Right renal cortex interstitium (tissue), 3 donors: ENCODE data around the gene P4HA1. TPM values are rescaled to one million over a fixed set of nuclear protein-coding genes. Genes with fewer than 3 reads are reported as not detected.
A peak's percentile ranks its signal among the peaks of the same experiment; 100 is the strongest.

Source experiments
- DNase-seq, 3 donors: peaks; one replicate each; pipeline ENCODE4 v3.0.0-alpha.2; 2013; ENCODE audit warnings: low read depth in 3 of 3, low spot score in 2 of 3
- polyA plus RNA-seq, 3 donors: library from polyadenylated mRNA; unstranded; fragments of 120-200 nt; gene quantifications; one replicate each; pipeline ENCODE4 v1.2.1, GENCODE V29; 2013; ENCODE audit not compliant: insufficient read length in 3 of 3

Gene P4HA1
- polyA plus RNA-seq, 3 donors, result 78.1 to 104 (median 93.6) TPM

GRCh38 chr10:73095481-73096021, 1.1 kb downstream of the P4HA1 start:
- DNase-seq, result peak; percentile 63 to 71 (median 67)

- DNase-seq, result no peak
Observed at GRCh38 chr10:73094986-73095480, 1.6 kb downstream of the P4HA1 start.

- no peak for DNase-seq
Observed at GRCh38 chr10:73093922-73094850, 2.5 kb downstream of the P4HA1 start.

- DNase-seq, result no peak
Observed at GRCh38 chr10:73092830-73093229, 3.8 kb downstream of the P4HA1 start.

- DNase-seq, result no peak
Observed at GRCh38 chr10:73088304-73088703, 8.4 kb downstream of the P4HA1 start.

- DNase-seq, result no peak
Observed at GRCh38 chr10:73086816-73087215, 9.8 kb downstream of the P4HA1 start.

GRCh38 chr10:73084209-73084608, 12.5 kb downstream of the P4HA1 start:
- no peak for DNase-seq

- no peak for DNase-seq
Observed at GRCh38 chr10:73083221-73083620, 13.4 kb downstream of the P4HA1 start.

- DNase-seq, result no peak
Observed at GRCh38 chr10:73079779-73080541, 16.7 kb downstream of the P4HA1 start.

- DNase-seq, result no peak
Observed at GRCh38 chr10:73076360-73077183, 20.1 kb downstream of the P4HA1 start.

- no peak for DNase-seq
Observed at GRCh38 chr10:73075829-73076228, 20.8 kb downstream of the P4HA1 start.

- no peak for DNase-seq
Observed at GRCh38 chr10:73073627-73074026, 23.0 kb downstream of the P4HA1 start.

- DNase-seq, result no peak
Observed at GRCh38 chr10:73065441-73065840, 31.2 kb downstream of the P4HA1 start.

- DNase-seq, result no peak
Observed at GRCh38 chr10:73061743-73062142, 34.9 kb downstream of the P4HA1 start.

GRCh38 chr10:73060738-73061635, 35.7 kb downstream of the P4HA1 start:
- DNase-seq, result no peak

- no peak for DNase-seq
Observed at GRCh38 chr10:73060173-73060572, 36.5 kb downstream of the P4HA1 start.

- no peak for DNase-seq
Observed at GRCh38 chr10:73058057-73058591, 38.5 kb downstream of the P4HA1 start.

GRCh38 chr10:73054286-73054685, 42.4 kb downstream of the P4HA1 start:
- no peak for DNase-seq

GRCh38 chr10:73053275-73053674, 43.4 kb downstream of the P4HA1 start:
- DNase-seq, result no peak
